ENCODE measurements around the gene LARP4.
"Not testable (repeated sequence)": the region's sequence is repeated elsewhere in the genome, so short reads cannot be mapped to it uniquely, and the experiment has no call there.

The LARP4 gene

GRCh38 chr12:50401500-50402081 is 906 bp downstream of the LARP4 start:
- peak; percentile 34 for DNase-seq (ENCODE audit: low spot score)

DNA sequence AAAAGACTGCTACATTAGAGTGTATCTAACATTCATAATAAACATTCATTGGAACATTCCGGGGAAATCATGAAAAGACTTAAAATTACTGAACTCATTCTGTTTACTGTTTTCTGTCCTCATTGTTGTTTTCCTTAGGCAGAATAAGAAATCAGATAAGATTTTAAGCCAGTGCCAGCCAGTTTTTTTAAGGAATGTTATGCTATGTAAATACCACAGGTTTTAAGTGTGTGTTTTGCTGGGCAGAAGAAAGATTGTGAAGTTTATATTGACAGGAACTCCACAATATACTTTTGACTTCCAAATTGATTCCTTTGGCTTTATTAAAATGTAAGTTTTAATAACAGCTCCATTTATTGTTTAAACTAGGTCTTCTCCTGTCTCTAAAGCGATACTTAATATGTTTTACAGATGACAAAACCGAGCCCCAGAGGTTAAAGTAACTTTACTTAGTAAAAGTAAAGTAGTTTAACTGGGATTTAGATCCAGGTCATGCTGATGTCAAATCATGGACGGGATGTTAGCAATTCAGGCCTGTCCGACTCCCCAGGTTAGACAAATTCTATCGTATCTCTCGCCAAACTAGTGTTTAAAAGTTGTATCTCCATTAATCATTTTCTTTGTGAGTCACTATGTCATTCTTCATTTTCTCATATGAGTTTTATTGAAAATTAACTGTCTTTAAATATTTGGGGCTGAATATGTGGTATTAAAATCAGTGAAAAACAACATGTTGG is 1.7 kb downstream of the LARP4 start:
- DNase-seq (ENCODE audit: low spot score): no peak

GRCh38 chr12:50403001-50403440 is 2.3 kb downstream of the LARP4 start:
- DNase-seq (ENCODE audit: low spot score): no peak

DNA sequence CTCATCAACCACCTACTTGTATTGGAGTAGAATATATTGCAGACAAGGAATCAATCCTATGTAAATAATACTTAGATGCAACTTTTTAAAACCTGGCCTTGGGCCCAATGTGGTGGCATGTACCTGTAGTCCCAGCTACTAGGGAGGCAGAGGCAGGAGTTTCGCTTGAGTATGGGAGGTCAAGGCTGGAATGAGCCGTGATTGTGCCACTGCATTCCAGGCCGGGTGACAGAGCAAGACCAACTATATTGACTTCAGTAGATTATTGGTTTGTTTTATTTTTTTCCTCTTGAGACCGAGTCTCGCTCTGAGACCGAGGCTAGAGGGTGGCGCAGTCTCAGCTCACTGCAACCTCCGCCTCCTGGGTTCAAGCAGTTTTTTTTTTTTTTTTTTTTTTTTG is 3.6 kb downstream of the LARP4 start:
- DNase-seq (ENCODE audit: low spot score): no peak

GRCh38 chr12:50411051-50411660 is 10.5 kb downstream of the LARP4 start:
- DNase-seq (ENCODE audit: low spot score): no peak

- no peak for DNase-seq (ENCODE audit: low spot score)
Measured at GRCh38 chr12:50415899-50416479, 15.3 kb downstream of the LARP4 start.

- DNase-seq (ENCODE audit: low spot score): no peak
Measured at GRCh38 chr12:50419112-50419909, 18.6 kb downstream of the LARP4 start.

DNA sequence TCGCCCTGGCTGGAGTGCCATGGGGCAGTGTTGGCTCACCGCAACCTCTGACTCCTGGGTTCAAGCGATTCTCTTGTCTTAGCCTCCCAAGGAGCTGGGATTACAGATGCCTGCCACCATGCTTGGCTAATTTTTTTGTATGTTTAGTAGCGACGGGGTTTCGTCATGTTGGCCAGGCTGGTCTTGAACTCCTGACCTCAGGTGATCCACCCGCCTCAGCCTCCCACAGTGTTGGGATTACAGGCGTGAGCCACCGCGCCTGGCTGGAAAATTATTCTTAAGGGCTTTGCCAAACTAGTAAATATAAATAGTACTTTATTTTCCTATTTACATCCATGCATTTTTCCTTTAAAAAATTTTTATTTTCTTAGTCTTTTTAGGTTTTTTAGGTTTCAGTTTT is 22.2 kb downstream of the LARP4 start:
- DNase-seq (ENCODE audit: low spot score): not testable (repeated sequence)

- DNase-seq (ENCODE audit: low spot score): not testable (repeated sequence)
Measured at GRCh38 chr12:50423342-50423741, 22.7 kb downstream of the LARP4 start.

GRCh38 chr12:50425589-50426258 is 25.0 kb downstream of the LARP4 start:
- no peak for DNase-seq (ENCODE audit: low spot score)

GRCh38 chr12:50431656-50432055 is 31.0 kb downstream of the LARP4 start:
- DNase-seq (ENCODE audit: low spot score): not testable (repeated sequence)

GRCh38 chr12:50440288-50440687 is 39.6 kb downstream of the LARP4 start:
- no peak for DNase-seq (ENCODE audit: low spot score)

- no peak for DNase-seq (ENCODE audit: low spot score)
Measured at GRCh38 chr12:50441763-50442162, 41.1 kb downstream of the LARP4 start.

DNA sequence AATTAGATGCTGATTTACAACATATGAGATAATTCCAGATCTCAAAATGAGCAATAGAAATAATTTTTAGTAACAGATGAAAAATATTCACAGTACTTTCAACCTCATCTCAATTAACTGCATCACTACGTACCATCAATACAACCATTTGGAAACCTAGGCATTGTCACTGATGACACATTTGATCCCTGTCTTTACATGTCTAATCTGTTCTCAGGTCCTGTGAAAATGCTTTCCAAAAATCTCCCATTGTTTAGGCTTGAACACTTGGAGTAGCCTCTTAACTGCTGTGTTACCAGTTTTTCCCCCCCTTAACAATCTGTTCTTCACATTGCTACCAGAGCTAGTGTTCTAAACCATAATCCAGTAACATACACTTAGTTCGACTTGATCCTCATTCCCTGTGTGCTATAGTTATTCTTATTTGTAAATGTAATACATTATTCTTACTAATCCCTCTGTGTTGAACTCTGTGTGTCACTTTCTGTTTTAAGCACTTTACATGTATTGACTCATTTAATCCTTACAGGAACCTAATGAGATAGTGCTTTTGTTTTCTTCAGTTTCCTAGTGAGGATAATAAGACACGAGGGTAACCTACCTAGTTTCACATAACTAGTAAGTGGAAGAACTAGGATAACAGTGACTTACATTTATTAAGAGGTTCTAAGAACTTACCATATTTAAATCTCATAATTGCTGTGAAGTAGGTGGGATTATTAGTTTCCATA is 41.7 kb downstream of the LARP4 start:
- DNase-seq (ENCODE audit: low spot score): no peak

GRCh38 chr12:50449671-50450070 is 49.0 kb downstream of the LARP4 start:
- not testable (repeated sequence) for DNase-seq (ENCODE audit: low spot score)

GRCh38 chr12:50452795-50453194 is 52.1 kb downstream of the LARP4 start:
- no peak for DNase-seq (ENCODE audit: low spot score)

DNA sequence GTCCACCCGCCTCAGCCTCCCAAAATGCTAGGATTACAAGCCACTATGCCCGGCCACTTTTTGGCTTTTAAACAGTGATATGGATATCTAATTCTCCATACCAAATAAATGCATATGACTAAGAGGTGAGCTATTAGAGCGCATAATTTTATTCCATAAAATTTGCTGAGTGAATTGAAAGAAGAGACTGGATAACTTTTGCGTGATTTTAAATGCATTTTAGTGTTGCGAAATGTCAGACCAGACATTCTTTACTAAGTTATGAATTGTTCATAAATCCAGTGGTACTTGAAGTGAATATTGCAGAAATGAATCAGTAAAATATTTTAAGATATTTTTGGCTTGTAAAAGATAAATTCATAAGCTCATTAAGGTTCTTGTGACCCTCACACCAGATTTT is 53.2 kb downstream of the LARP4 start:
- DNase-seq (ENCODE audit: low spot score): no peak

DNA sequence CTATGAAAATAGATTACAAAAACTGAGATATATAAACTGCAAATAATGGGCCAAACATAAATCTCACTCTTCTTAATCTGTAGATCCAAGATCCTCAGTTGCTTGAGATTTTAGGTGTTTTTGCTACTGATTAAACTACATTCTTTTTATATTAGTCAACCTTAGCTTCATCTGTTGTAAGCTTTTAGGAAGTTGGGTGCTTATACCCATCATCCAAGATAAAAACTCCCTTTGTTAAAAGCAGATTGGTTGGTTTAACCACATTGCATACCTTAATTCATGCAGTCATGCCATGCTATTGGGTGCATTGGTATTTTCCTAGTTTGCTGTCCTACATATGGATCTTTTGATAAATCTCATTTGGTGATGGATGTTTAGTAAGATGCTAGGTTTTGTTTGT is 57.9 kb downstream of the LARP4 start:
- no peak for DNase-seq (ENCODE audit: low spot score)

DNA sequence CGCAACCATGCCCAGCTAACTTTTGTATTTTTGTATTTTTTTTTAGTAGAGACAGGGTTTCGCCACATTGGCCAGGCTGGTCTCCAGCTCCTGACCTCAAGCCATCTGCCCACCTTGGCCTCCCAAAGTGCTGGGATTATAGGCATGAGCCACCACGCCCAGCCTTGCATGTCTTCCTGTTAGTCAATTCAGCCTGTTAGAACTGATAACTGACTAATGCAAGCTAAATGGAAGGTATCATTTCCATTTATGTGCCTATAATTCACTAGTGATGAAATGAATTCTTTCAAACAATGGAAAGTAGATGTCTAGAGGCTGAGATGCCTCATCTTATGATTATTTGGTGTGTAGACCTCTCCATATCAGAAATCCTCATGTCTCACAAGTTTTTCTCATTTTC is 66.8 kb downstream of the LARP4 start:
- no peak for DNase-seq (ENCODE audit: low spot score)

DNA sequence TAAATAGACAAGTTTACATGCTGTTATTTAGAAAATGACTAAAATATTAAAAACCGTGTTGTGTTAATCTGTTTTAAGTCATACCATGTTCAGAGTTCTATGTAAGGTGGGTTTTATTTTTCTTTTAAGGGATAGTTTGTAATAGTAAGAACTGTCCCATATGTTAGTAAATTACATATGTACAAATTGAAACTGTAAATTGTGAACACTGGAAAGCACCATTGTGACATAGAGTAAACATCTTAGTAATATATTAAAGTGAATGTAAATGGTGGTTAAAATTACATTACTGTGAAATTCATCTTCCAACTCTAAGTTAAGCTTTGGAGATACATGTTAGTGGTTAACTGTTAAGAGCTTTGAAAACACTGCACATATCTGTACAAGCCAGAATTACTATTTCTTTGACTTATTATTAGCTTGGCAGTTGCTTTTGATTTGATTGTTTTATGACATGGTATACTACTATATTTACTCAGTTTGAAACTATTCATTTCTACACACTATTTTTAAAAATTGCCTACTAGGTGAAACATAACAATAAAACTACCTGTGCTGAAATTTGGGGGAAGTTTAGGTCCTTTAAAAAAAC is 76.7 kb downstream of the LARP4 start:
- no peak for DNase-seq (ENCODE audit: low spot score)

GRCh38 chr12:50482571-50482970 is 81.9 kb downstream of the LARP4 start:
- DNase-seq (ENCODE audit: low spot score): no peak
